ENCODE measurements around the gene RAB8A.

- TF ChIP-seq, protein P1, sequence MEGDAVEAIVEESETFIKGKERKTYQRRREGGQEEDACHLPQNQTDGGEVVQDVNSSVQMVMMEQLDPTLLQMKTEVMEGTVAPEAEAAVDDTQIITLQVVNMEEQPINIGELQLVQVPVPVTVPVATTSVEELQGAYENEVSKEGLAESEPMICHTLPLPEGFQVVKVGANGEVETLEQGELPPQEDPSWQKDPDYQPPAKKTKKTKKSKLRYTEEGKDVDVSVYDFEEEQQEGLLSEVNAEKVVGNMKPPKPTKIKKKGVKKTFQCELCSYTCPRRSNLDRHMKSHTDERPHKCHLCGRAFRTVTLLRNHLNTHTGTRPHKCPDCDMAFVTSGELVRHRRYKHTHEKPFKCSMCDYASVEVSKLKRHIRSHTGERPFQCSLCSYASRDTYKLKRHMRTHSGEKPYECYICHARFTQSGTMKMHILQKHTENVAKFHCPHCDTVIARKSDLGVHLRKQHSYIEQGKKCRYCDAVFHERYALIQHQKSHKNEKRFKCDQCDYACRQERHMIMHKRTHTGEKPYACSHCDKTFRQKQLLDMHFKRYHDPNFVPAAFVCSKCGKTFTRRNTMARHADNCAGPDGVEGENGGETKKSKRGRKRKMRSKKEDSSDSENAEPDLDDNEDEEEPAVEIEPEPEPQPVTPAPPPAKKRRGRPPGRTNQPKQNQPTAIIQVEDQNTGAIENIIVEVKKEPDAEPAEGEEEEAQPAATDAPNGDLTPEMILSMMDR (IDR thresholded peaks at IDR 0.05) = no peak
- TF ChIP-seq POLR2A (IDR thresholded peaks at IDR 0.05) = no peak
These were observed 12.9 kb upstream of the RAB8A start for GRCh38 chr19:16098821-16099220.

All from adrenal gland (tissue), 5 donors.